Middle frontal gyrus (tissue), 1 donor: ENCODE measurements around the gene APOBEC3F.

Source experiments
- DNase-seq: peaks from one replicate; pipeline ENCODE4 v3.0.0-alpha.2; 2015; ENCODE audit warnings: low spot score; ENCODE audit errors: extremely low spot score

APOBEC3F gene

GRCh38 chr22:39091126-39092081 is 50.7 kb downstream of the APOBEC3F start:
- no peak for DNase-seq

GRCh38 chr22:39092111-39092862 is 51.6 kb downstream of the APOBEC3F start:
- DNase-seq: no peak

GRCh38 chr22:39094717-39095389 is 54.2 kb downstream of the APOBEC3F start:
- DNase-seq: no peak

GRCh38 chr22:39095971-39096370 is 55.3 kb downstream of the APOBEC3F start:
- DNase-seq: no peak

GRCh38 chr22:39097098-39098020 is 56.7 kb downstream of the APOBEC3F start, which contains the start of gene APOBEC3H:
APOBEC3H (plus strand) TSS chr22:39097244; CDS start chr22:39100279, 3,035 bp downstream.
- DNase-seq: no peak

GRCh38 chr22:39098026-39098425 is 57.4 kb downstream of the APOBEC3F start:
- DNase-seq: no peak

GRCh38 chr22:39098576-39098975 is 57.9 kb downstream of the APOBEC3F start:
- no peak for DNase-seq

- DNase-seq: no peak
Measured at GRCh38 chr22:39101226-39101625, 60.6 kb downstream of the APOBEC3F start.

GRCh38 chr22:39103431-39103830 is 62.8 kb downstream of the APOBEC3F start:
- no peak for DNase-seq
